Measurements from ENCODE around the gene RNASE8.

The RNASE8 gene

DNA sequence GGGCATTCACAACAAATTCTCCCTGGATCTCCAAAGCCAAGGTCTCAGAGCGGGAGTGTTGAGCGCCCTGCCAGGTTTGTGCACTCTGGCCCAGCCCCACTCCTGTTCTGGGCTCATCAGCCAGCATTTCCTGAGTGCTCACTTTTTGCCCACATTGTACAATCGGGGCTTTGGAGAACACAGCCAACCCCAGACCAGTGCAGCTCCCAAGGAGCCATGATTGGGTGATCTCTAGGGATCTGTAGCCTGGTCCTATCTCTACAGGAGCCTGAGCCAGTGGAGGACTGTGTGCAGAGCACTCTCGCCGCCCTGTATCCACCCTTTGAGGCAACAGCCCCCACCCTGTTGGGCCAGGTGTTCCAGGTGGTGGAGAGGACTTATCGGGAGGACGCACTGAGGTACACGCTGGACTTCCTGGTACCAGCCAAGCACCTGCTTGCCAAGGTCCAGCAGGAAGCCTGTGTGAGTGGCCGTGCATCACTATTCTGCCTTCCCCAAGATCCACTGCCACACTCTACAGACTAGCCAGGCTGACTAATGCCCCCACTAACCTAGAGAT lies 15.2 kb downstream of the RNASE8 start:
- no peak for TF ChIP-seq ZFX (IDR thresholded peaks at IDR 0.05)
- TF ChIP-seq, protein P1, sequence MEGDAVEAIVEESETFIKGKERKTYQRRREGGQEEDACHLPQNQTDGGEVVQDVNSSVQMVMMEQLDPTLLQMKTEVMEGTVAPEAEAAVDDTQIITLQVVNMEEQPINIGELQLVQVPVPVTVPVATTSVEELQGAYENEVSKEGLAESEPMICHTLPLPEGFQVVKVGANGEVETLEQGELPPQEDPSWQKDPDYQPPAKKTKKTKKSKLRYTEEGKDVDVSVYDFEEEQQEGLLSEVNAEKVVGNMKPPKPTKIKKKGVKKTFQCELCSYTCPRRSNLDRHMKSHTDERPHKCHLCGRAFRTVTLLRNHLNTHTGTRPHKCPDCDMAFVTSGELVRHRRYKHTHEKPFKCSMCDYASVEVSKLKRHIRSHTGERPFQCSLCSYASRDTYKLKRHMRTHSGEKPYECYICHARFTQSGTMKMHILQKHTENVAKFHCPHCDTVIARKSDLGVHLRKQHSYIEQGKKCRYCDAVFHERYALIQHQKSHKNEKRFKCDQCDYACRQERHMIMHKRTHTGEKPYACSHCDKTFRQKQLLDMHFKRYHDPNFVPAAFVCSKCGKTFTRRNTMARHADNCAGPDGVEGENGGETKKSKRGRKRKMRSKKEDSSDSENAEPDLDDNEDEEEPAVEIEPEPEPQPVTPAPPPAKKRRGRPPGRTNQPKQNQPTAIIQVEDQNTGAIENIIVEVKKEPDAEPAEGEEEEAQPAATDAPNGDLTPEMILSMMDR (conservative IDR thresholded peaks at IDR 0.05) = no peak
- H3K27ac ChIP-seq = no peak overlapping the region

DNA sequence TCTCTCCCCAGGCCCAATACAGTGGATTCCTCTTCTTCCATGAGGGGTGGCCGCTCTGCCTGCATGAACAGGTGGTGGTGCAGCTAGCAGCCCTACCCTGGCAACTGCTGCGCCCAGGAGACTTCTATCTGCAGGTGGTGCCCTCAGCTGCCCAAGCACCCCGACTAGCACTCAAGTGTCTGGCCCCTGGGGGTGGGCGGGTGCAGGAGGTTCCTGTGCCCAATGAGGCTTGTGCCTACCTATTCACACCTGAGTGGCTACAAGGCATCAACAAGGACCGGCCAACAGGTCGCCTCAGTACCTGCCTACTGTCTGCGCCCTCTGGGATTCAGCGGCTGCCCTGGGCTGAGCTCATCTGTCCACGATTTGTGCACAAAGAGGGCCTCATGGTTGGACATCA lies 16.3 kb downstream of the RNASE8 start:
- H3K27ac ChIP-seq = no peak overlapping the region
- no peak for TF ChIP-seq ZFX (IDR thresholded peaks at IDR 0.05)
- TF ChIP-seq, protein P1 (conservative IDR thresholded peaks at IDR 0.05) = no peak

DNA sequence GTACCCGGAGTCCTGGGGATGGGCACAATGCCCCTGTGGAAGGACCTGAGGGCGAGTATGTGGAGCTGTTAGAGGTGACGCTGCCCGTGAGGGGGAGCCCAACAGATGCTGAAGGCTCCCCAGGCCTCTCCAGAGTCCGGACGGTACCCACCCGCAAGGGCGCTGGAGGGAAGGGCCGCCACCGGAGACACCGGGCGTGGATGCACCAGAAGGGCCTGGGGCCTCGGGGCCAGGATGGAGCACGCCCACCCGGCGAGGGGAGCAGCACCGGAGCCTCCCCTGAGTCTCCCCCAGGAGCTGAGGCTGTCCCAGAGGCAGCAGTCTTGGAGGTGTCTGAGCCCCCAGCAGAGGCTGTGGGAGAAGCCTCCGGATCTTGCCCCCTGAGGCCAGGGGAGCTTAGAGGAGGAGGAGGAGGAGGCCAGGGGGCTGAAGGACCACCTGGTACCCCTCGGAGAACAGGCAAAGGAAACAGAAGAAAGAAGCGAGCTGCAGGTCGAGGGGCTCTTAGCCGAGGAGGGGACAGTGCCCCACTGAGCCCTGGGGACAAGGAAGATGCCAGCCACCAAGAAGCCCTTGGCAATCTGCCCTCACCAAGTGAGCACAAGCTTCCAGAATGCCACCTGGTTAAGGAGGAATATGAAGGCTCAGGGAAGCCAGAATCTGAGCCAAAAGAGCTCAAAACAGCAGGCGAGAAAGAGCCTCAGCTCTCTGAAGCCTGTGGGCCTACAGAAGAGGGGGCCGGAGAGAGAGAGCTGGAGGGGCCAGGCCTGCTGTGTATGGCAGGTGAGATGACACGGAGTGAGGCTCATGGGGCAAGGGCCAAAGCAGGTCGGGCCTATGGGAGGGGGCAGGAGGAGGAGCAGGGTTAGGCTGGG lies 17.0 kb downstream of the RNASE8 start:
- TF ChIP-seq, protein P1 (conservative IDR thresholded peaks at IDR 0.05) = no peak
- no peak for TF ChIP-seq ZFX (IDR thresholded peaks at IDR 0.05)
- H3K27ac ChIP-seq = no peak overlapping the region

DNA sequence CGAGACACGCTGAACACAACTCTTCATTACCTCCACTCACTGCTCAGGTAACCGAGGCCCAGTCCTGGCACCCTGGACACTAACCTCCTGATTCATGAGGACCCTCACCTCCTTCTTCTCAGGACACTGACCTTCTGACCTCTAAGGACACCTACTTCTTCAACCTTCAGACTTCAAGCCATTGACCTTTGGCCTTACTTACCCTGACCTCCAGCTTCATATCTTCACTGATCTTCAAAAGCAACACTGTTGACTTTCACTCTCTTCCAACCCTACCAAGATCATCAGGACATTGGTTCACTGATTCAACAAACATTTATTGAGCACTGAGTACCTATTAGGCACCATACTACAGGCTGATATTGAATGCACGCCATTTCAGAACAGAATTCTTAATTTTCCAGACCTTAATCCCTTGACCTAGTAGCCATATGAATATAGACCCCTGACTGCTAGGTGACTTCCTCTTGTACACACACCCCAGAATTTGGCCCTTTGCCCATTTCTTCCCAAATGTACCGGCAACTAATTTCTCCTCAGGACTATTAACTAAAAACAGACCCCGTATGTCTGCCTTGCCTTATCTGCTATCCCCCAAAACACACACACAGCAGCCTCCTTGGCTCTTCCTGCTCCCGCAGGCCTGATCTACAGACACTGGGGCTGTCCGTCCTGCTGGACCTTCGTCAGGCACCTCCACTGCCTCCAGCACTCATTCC lies 18.3 kb downstream of the RNASE8 start:
- H3K27ac ChIP-seq = no peak overlapping the region
- TF ChIP-seq ZFX (IDR thresholded peaks at IDR 0.05) = no peak
- TF ChIP-seq, protein P1 (conservative IDR thresholded peaks at IDR 0.05) = no peak

DNA sequence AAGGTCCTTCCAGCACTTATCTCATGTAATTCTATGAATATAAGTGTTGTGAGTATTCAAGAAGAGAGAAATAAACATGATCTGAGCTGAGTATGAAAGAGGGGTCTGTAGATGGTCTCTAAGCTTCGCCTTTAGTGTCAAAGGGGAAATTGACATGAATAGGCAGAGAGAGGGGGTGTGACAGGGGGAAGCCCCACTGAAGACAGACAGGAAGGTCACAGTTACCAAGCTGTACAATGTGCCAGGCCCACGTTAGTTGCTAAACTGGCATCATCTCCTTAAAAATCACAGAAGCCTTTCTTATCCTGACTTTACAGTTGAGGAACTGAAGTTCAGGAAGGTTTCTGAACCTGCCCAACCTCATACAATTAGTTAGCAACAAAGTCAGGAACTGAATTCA lies 20.1 kb downstream of the RNASE8 start:
- no peak for TF ChIP-seq ZFX (IDR thresholded peaks at IDR 0.05)
- TF ChIP-seq, protein P1 (conservative IDR thresholded peaks at IDR 0.05) = no peak
- H3K27ac ChIP-seq = no peak overlapping the region

DNA sequence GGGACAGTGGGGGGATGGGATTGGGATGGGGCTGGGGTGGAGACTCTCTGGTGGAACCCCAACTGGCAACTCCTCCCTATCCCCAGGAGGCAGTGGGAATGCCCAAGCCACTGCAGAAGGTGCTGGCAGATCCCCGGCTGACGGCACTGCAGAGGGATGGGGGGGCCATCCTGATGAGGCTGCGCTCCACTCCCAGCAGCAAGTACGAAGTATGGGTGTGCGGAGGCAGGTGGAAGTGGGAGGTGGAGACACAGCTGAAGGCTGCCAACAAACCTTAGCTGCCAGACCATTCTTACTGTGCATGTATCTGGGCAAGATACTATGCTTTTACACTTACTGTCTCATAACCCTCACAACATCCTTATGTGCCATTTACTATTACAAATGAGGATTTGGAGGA lies 20.7 kb downstream of the RNASE8 start:
- TF ChIP-seq, protein P1 (conservative IDR thresholded peaks at IDR 0.05) = no peak
- no peak for TF ChIP-seq ZFX (IDR thresholded peaks at IDR 0.05)
- H3K27ac ChIP-seq = no peak overlapping the region

DNA sequence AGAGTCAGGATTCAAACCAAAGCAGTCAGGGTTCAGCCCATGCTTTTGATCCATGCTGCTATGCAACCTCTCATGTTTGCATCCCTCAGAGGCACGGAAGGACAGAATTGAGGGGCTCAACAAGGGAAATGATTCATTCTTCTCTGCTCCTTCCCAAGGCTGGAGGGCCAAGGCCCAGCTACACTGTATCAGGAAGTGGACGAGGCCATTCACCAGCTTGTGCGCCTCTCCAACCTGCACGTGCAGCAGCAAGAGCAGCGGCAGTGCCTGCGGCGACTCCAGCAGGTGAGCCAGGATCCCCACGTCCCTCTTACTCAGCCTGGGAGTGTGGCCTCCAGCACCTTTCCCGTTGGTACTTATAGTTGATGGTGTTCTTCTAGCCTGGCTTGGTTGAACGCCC lies 21.1 kb downstream of the RNASE8 start:
- H3K27ac ChIP-seq = no peak overlapping the region
- TF ChIP-seq, protein P1 (conservative IDR thresholded peaks at IDR 0.05) = no peak
- no peak for TF ChIP-seq ZFX (IDR thresholded peaks at IDR 0.05)

All from C4-2B (cell line).